GM12878 (cell line): ENCODE data around the gene ECSIT. TPM values are rescaled to one million over a fixed set of nuclear protein-coding genes. Genes with fewer than 3 reads are reported as not detected.
A peak's percentile ranks its signal among the peaks of the same experiment; 100 is the strongest.

Experiments used
- ATAC-seq: fragments of 200-7000 bp; cut with Tn5 transposase; 3 replicates; pipeline ENCODE4 v1.9.1; 2020; ENCODE audit warnings: mild to moderate bottlenecking, moderate library complexity
- BruUV-seq: library from RNA; stranded (reverse); fragments of 400-500 nt; replicated peaks from 2 replicates; lab custom pipeline; 2021; lab: Mats Ljungman, UMichigan
- CTCF ChIA-PET: fragments of 300-600 bp; sonication (Branson Sonifier 250); formaldehyde crosslinking; extraction: SDS; loops from one replicate; lab custom pipeline; 2021; ENCODE audit warnings: inconsistent platforms; lab: Yijun Ruan, JAX
- POLR2A ChIA-PET: fragments of 350-600 bp; formaldehyde crosslinking; extraction: SDS; loops from one replicate; lab custom pipeline; 2021; ENCODE audit warnings: inconsistent platforms; lab: Charles Lee
- RAD21 ChIA-PET: fragments of 300-600 bp; sonication (Branson Sonifier 250); formaldehyde crosslinking; loops from one replicate; lab custom pipeline; 2023; ENCODE audit warnings: antibody characterized with exemption; ENCODE audit not compliant: unreplicated experiment; lab: Charles Lee
- SMC1A ChIA-PET: fragments of 300-600 bp; sonication (Branson Sonifier 250); formaldehyde crosslinking; loops from one replicate; lab custom pipeline; 2023; ENCODE audit not compliant: unreplicated experiment, uncharacterized antibody; lab: Charles Lee
- DNase-seq: peaks from one replicate; pipeline ENCODE4 v3.0.0-alpha.2; 2011; ENCODE audit warnings: low read depth, low spot score
- FAIRE-seq: peaks from 3 replicates; lab custom pipeline; 2011; peaks lifted over from hg19 to GRCh38; lab: Jason Lieb, UNC
- H2AFZ ChIP-seq: 2 replicates; pipeline ENCODE4 v1.6.0; 2011; ENCODE audit warnings: low read depth, low read length, control low read depth; ENCODE audit not compliant: control insufficient read depth
- H3K27ac ChIP-seq: 2 replicates; pipeline ENCODE4 v1.5.1; 2011; ENCODE audit warnings: control low read depth; ENCODE audit not compliant: control insufficient read depth, insufficient read depth
- H3K27me3 ChIP-seq, 2 experiments: replicated peaks in 1 of 2; 2 replicates each; pipeline versions ENCODE4 v1.6.0 to v1.6.1; 2011; ENCODE audit warnings: low read length in 1 of 2; ENCODE audit not compliant: control insufficient read depth in 2 of 2, insufficient read depth in 2 of 2
- H3K36me3 ChIP-seq, 2 experiments: 2 replicates each; pipeline ENCODE4 v1.5.1; 2011; ENCODE audit warnings: low read length in 1 of 2; ENCODE audit not compliant: control insufficient read depth in 2 of 2, insufficient read depth in 2 of 2
- H3K4me1 ChIP-seq: 2 replicates; pipeline ENCODE4 v1.6.1; 2011; ENCODE audit warnings: mild to moderate bottlenecking, low read length, moderate library complexity, mixed read lengths; ENCODE audit not compliant: control insufficient read depth, insufficient read depth
- H3K4me2 ChIP-seq: 2 replicates; pipeline ENCODE4 v1.6.0; 2011; ENCODE audit warnings: control low read depth; ENCODE audit not compliant: control insufficient read depth, insufficient read depth
- H3K4me3 ChIP-seq: fragments of 200-600 bp; sonication (generic); 2 replicates; pipeline ENCODE4 v1.5.1; 2016
- H3K79me2 ChIP-seq: 2 replicates; pipeline ENCODE4 v1.6.0; 2011; ENCODE audit warnings: low read length; ENCODE audit not compliant: control insufficient read depth, insufficient read depth
- H3K9ac ChIP-seq: 2 replicates; pipeline ENCODE4 v1.8.0; 2011; ENCODE audit warnings: low read length, control low read depth, mixed read lengths; ENCODE audit not compliant: control insufficient read depth, insufficient read depth
- H3K9me3 ChIP-seq: replicated peaks from 3 replicates; pipeline ENCODE4 v1.5.1; 2011; ENCODE audit warnings: mild to moderate bottlenecking, low read length; ENCODE audit not compliant: control insufficient read depth, insufficient read depth
- H4K20me1 ChIP-seq: 2 replicates; pipeline ENCODE4 v1.6.0; 2011; ENCODE audit not compliant: control insufficient read depth, insufficient read depth
- BCL11A ChIP-seq: IDR thresholded peaks from 2 replicates; pipeline ENCODE4 v1.6.1; 2011; ENCODE audit warnings: low read depth, low read length
- BMI1 ChIP-seq: fragments of 450-650 bp; IDR thresholded peaks from 2 replicates; pipeline ENCODE4 v1.6.1; 2016; ENCODE audit warnings: mild to moderate bottlenecking, moderate library complexity, borderline replicate concordance
- CBX3 ChIP-seq: fragments of 200-600 bp; sonication (generic); IDR thresholded peaks from 2 replicates; pipeline ENCODE4 v1.6.1; 2016; ENCODE audit warnings: low read depth, borderline replicate concordance
- DPF2 ChIP-seq: fragments of 450-650 bp; IDR thresholded peaks from 2 replicates; pipeline ENCODE4 v1.6.1; 2017; ENCODE audit warnings: mild to moderate bottlenecking
- ESRRA ChIP-seq: IDR thresholded peaks from 2 replicates; pipeline ENCODE4 v1.6.1; 2012; ENCODE audit warnings: mild to moderate bottlenecking, low read length, improper control_type of control experiment
- FOXM1 ChIP-seq: IDR thresholded peaks from 2 replicates; pipeline ENCODE4 v1.6.1; 2012; ENCODE audit warnings: low read depth, mild to moderate bottlenecking, inconsistent platforms, low read length, moderate library complexity
- MTA3 ChIP-seq: IDR thresholded peaks from 2 replicates; pipeline ENCODE4 v1.6.1; 2012; ENCODE audit warnings: low read length, inconsistent platforms, borderline replicate concordance
- NBN ChIP-seq: fragments of 450-650 bp; IDR thresholded peaks from 2 replicates; pipeline ENCODE4 v1.6.1; 2016
- RAD51 ChIP-seq: fragments of 450-650 bp; IDR thresholded peaks from 2 replicates; pipeline ENCODE4 v1.6.1; 2016; ENCODE audit warnings: moderate library complexity, mild to moderate bottlenecking, inconsistent platforms
- SMAD5 ChIP-seq: IDR thresholded peaks from 2 replicates; pipeline ENCODE4 v1.6.1; 2016; ENCODE audit warnings: antibody characterized with exemption, low read depth
- SMARCA5 ChIP-seq: fragments of 450-650 bp; IDR thresholded peaks from 2 replicates; pipeline ENCODE4 v1.6.1; 2017; ENCODE audit warnings: mild to moderate bottlenecking
- TBL1XR1 ChIP-seq: IDR thresholded peaks from 2 replicates; pipeline ENCODE4 v1.6.1; 2012; ENCODE audit warnings: low read depth, low read length, improper control_type of control experiment
- ZNF24 ChIP-seq: fragments of 450-650 bp; IDR thresholded peaks from 2 replicates; pipeline ENCODE4 v1.6.1; 2017; ENCODE audit warnings: antibody characterized with exemption, mild to moderate bottlenecking
- ZNF274 ChIP-seq: IDR thresholded peaks from one replicate; pipeline ENCODE4 v1.8.0; 2011; ENCODE audit not compliant: insufficient read length, insufficient read depth
- WGBS: methylation state at CpG from one replicate; pipeline ENCODE4 v1.1.6; 2016; ENCODE audit warnings: low lambda C conversion rate; ENCODE audit not compliant: insufficient replicate concordance, insufficient coverage; ENCODE audit errors: missing lambda C conversion rate; 5-methylcytosine and 5-hydroxymethylcytosine counted together
- in situ Hi-C: fragments of 300-500 bp; cut with MboI; formaldehyde crosslinking; loops from 9 replicates; pipeline ENCODE4 v1.14.3; 2018; ENCODE audit warnings: mixed read lengths
- intact Hi-C: fragments of 100-400 bp; cut with micrococcal nuclease; formaldehyde crosslinking; loops from one replicate; pipeline ENCODE4 v1.14.2; 2022; ENCODE audit not compliant: unreplicated experiment
- polyA plus RNA-seq, 11 experiments: library from polyadenylated mRNA; depleted of rRNA in 4 of 11; unstranded in 6 of 11; stranded (reverse) in 5 of 11; fragments of >200 nt; fragmentation: Nextera tagmentation in 4 of 11; fragmentation: Illumina TruSeq in 1 of 11; extraction: Ambion mirVana in 4 of 11; extraction: Trizol in 1 of 11; gene quantifications; 1 replicate in 1 of 11; 2 replicates in 10 of 11; pipeline versions ENCODE4 v1.2.1 to v1.2.3, GENCODE V29; 2011 to 2016; ENCODE audit warnings: inconsistent platforms in 2 of 11, missing spikeins in 2 of 11, low read depth in 1 of 11
- total RNA-seq, 4 experiments: library from RNA; depleted of rRNA in 3 of 4; stranded (reverse); fragments of >200 nt in 3 of 4; fragmentation: Illumina TruSeq in 1 of 4; extraction: Trizol in 1 of 4; gene quantifications; 2 replicates each; pipeline versions ENCODE4 v1.2.1 to v1.2.3, GENCODE V29; 2013 to 2021
- TF ChIP-seq, protein P1 (sequence below): fragments of 450-650 bp; IDR thresholded peaks from 2 replicates; pipeline ENCODE4 v1.6.1; 2017; ENCODE audit warnings: mild to moderate bottlenecking, moderate library complexity
- TF ChIP-seq, protein P2 (sequence below): fragments of 450-650 bp; IDR thresholded peaks from 2 replicates; pipeline ENCODE4 v1.6.1; 2017; ENCODE audit warnings: mild to moderate bottlenecking, moderate library complexity

Gene ECSIT
- total and polyA plus RNA-seq, 10 of the 15 experiments (the other 5 are each of a cell fraction or from before 2014, with no cell fraction given): 1.0 to 59.6 (median 41.3) TPM

DNA sequence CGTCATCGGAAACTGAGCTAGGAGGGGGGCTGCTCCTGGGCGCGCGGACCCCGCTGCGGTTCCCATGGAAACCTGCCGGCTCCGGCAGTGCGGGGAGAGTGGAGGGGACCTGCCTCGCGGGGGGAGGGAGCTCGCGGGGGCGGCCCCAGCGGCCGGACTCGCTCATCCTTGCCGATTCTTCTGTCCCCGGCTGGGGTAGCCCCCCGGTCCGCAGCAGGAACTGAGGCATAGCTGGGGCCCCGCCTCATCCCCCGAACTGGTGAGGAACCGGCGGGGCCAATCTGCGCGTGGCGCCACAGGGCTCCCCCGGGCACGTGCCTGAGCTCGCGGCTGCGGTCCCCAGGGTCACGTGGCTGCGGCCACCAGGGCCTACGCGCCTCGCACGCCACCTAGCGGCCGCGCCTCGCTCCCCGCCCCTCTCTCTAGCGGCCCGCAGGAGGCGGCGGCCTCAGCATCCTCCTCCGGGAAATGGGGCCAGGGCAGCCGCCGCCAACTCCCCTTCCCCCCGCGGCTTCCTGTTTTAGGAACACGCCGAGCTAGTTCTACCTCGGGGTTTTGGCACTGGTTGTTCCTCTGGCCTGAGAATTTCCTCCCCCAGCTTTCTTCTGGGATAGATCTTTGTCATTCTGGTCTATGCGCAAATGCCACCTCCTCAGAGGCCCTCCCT is 46.4 kb downstream of the ECSIT start:
- H2AFZ ChIP-seq: peak overlapping the region; percentile 80
- TF ChIP-seq CBX3 (no peak), ESRRA (0 out of 2 replicates have a peak, but pooled peaks have one; percentile 53), SMAD5 (no peak), ZNF274 (no peak), BCL11A (no peak), BMI1 (0 out of 2 replicates have a peak, but pooled peaks have one; percentile 58), FOXM1 (no peak), TBL1XR1 (peak; percentile 60; the same call in 1 of the 2 replicates), RAD51 (peak; percentile 93), MTA3 (no peak), SMARCA5 (peak; percentile 100), ZNF24 (0 out of 2 replicates have a peak, but pooled peaks have one; percentile 58), DPF2 (peak; percentile 89), NBN (no peak; the same call in 1 of the 2 replicates)
- TF ChIP-seq, protein P1, sequence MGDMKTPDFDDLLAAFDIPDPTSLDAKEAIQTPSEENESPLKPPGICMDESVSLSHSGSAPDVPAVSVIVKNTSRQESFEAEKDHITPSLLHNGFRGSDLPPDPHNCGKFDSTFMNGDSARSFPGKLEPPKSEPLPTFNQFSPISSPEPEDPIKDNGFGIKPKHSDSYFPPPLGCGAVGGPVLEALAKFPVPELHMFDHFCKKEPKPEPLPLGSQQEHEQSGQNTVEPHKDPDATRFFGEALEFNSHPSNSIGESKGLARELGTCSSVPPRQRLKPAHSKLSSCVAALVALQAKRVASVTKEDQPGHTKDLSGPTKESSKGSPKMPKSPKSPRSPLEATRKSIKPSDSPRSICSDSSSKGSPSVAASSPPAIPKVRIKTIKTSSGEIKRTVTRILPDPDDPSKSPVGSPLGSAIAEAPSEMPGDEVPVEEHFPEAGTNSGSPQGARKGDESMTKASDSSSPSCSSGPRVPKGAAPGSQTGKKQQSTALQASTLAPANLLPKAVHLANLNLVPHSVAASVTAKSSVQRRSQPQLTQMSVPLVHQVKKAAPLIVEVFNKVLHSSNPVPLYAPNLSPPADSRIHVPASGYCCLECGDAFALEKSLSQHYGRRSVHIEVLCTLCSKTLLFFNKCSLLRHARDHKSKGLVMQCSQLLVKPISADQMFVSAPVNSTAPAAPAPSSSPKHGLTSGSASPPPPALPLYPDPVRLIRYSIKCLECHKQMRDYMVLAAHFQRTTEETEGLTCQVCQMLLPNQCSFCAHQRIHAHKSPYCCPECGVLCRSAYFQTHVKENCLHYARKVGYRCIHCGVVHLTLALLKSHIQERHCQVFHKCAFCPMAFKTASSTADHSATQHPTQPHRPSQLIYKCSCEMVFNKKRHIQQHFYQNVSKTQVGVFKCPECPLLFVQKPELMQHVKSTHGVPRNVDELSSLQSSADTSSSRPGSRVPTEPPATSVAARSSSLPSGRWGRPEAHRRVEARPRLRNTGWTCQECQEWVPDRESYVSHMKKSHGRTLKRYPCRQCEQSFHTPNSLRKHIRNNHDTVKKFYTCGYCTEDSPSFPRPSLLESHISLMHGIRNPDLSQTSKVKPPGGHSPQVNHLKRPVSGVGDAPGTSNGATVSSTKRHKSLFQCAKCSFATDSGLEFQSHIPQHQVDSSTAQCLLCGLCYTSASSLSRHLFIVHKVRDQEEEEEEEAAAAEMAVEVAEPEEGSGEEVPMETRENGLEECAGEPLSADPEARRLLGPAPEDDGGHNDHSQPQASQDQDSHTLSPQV: peak; percentile 89; the same call in 1 of the 2 replicates
- TF ChIP-seq, protein P2, sequence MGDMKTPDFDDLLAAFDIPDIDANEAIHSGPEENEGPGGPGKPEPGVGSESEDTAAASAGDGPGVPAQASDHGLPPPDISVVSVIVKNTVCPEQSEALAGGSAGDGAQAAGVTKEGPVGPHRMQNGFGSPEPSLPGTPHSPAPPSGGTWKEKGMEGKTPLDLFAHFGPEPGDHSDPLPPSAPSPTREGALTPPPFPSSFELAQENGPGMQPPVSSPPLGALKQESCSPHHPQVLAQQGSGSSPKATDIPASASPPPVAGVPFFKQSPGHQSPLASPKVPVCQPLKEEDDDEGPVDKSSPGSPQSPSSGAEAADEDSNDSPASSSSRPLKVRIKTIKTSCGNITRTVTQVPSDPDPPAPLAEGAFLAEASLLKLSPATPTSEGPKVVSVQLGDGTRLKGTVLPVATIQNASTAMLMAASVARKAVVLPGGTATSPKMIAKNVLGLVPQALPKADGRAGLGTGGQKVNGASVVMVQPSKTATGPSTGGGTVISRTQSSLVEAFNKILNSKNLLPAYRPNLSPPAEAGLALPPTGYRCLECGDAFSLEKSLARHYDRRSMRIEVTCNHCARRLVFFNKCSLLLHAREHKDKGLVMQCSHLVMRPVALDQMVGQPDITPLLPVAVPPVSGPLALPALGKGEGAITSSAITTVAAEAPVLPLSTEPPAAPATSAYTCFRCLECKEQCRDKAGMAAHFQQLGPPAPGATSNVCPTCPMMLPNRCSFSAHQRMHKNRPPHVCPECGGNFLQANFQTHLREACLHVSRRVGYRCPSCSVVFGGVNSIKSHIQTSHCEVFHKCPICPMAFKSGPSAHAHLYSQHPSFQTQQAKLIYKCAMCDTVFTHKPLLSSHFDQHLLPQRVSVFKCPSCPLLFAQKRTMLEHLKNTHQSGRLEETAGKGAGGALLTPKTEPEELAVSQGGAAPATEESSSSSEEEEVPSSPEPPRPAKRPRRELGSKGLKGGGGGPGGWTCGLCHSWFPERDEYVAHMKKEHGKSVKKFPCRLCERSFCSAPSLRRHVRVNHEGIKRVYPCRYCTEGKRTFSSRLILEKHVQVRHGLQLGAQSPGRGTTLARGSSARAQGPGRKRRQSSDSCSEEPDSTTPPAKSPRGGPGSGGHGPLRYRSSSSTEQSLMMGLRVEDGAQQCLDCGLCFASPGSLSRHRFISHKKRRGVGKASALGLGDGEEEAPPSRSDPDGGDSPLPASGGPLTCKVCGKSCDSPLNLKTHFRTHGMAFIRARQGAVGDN: peak; percentile 86

More for the DNA sequence above, 46.4 kb downstream of the ECSIT start:
- RAD21 ChIA-PET: interaction anchor here (0.7 to 2.2 kb wide), 27 partner anchors 9 to 239 kb away, joined by 3 to 43 read pairs (median 4); partner anchors contain the start of genes CCDC159, ECSIT, ELOF1 and ODAD3
- WGBS: 1% methylated on average over 42 of the region's 58 CpGs
- BruUV-seq: no TSS peak
- Histone ChIP-seq H3K9ac (0 out of 2 replicates have a peak overlapping the region, but pooled peaks have one; percentile 22), H3K4me2 (peak overlapping the region; percentile 87), H3K79me2 (no peaks in the 10 kb centered on the region), H3K27me3 (peaks cover 8 to 10% of the 10 kb centered on the region in 2 experiments), H4K20me1 (no peaks in the 10 kb centered on the region), H3K36me3 (no peaks in the 10 kb centered on the region), H3K27ac (no peak overlapping the region), H3K9me3 (no peaks in the 10 kb centered on the region; the same call in 2 of the 3 replicates), H3K4me1 (peaks cover 19% of the 10 kb centered on the region), H3K4me3 (peak overlapping the region; percentile 40; the same call in 1 of the 2 replicates)
- SMC1A ChIA-PET: interaction anchor here (0.9 to 2.4 kb wide), 20 partner anchors 9 to 447 kb away, joined by 3 to 30 read pairs (median 4); partner anchors contain the start of genes CCDC159, ELOF1, SWSAP1 and TMEM205
- POLR2A ChIA-PET: interaction anchor here (0.8 to 1.8 kb wide), 7 partner anchors 30 to 326 kb away, joined by 3 to 12 read pairs (median 5); partner anchors contain the start of genes CCDC159, ECSIT, SWSAP1 and TMEM205
- peak; percentile 92 for FAIRE-seq
- CTCF ChIA-PET: interaction anchor here (0.5 to 3.3 kb wide), 43 partner anchors 8 to 540 kb away, joined by 3 to 76 read pairs (median 5); partner anchors contain the start of genes CCDC159, ECSIT, ODAD3 and PRKCSH
- ATAC-seq: peak; percentile 95
- peak; percentile 50 for DNase-seq
- intact Hi-C loops (loop anchor here (1.0 to 2.0 kb wide), 3 partner anchors 47 to 190 kb away; partner anchors contain the start of genes ODAD3 and PRKCSH), in situ Hi-C loops (no loop called here)
